NCI-H128 (cell line): ENCODE results near the gene PIP5KL1.

Source experiments
- DNase-seq: peaks from one replicate; lab custom pipeline; 2025; ENCODE audit not compliant: unreplicated experiment; lab: John Stamatoyannopoulos, UW

The PIP5KL1 gene

DNA sequence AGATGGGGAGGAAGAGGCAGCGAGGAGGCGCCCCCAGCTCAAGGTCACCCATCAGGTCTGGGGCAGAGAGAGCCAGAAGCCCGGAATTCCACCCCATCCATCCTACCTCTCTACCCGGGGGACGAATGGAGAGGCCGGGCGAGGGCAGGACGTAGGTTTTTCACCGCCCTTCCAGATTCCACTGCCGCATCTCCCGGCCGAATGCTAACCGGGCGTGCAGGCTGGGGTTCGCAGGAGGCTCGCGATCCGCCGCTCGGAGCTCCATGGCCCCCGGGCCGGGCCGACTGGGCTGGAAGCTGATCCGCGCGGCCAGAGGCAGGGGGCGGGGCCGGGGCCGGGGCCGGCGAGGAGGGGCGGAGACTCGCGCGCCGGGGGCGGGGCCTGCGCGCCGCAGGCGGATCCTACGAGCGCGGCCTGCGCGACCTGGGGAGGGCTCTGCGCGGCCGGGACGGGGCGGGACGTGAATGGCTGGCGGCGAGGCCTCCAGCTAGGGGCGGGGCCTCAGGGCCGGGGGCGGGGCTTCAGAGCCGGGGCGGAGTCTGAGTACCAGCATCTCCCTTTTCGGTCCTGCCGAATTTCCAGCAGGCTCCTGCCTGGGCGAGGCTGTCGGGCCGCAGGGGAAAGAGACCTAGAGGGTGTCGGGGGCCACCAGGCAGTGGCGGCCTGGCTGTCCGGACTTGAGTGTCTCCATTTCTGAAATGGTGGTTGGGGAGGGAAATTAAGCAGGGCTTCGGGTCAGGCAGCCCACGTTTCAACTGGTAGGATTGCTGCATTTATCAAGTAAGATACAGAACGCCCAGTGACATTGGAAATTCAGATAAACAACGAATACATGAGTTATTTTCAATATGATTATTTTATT is 13.6 kb downstream of the PIP5KL1 start, which contains the start of gene ST6GALNAC4:
TSS of gene ST6GALNAC4 (minus strand) at position 322 of the 862 bp plus-strand sequence. CDS start 622 bp downstream, outside the sequence.
- peak; percentile 76 for DNase-seq

DNA sequence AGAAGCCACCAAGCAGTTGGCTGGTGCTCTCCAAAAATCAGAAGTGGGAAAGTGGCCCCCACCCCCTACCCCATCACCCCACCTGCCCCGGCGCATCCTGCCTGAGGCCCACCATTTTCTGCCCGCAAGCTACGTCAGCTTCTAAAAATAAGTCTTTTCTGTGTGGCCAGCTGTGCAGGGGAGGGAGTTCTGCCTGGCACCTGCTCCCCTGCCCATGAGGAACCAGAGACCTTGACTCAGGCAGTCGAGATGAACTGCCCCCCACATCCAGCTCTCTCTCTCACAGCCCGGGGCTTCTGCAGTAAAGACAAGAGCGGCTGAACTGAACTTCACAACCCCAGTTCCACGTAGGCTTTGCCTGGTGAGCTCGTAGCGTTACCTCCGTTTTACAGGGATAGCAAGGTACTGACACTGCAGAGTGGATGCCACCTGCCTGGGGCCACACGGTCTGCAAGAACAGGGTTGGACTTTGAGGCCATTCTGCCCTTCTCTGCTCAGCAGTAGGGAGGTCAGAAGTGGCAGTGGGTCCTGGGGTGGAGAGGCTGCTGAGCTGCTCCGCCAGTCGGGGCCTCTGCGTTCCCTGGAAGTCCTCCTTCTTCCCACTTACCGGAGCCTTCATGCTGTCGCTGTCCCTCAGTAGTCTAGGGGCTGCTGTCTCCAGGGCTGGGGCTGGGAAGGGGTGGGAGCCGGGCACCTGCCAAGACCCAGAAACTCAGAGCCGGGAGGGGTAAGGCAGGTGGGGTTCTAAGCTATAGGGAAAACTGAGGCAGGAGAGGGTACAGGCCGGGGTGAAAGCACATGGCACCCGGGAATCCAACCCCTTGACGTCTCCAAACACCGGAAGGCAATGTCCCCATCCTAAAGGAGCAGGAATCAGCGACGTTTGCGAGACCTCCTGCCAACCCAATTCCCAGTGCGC is 14.5 kb downstream of the PIP5KL1 start:
- no peak for DNase-seq

DNA sequence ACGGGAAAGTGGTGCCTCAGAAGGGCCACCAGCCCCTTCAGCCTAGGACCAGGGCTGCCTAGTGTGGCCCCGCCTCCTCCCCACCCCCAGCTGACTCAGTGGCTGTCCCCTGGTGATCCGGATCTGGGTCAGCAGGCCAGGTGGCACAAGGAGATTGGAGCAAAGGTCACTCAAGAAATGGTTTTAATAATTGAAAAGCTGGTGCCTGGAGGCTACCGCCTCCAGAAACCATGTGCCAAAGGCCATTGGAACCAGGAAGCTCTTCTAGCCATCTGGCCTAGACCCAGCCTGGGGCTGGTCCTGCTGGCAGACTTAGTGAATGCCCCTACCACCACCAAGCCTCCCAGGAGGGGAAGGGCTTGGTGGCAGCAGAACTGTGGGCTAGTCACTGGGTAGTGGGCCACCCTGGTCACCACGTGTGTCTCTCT is 15.2 kb downstream of the PIP5KL1 start:
- DNase-seq: no peak

DNA sequence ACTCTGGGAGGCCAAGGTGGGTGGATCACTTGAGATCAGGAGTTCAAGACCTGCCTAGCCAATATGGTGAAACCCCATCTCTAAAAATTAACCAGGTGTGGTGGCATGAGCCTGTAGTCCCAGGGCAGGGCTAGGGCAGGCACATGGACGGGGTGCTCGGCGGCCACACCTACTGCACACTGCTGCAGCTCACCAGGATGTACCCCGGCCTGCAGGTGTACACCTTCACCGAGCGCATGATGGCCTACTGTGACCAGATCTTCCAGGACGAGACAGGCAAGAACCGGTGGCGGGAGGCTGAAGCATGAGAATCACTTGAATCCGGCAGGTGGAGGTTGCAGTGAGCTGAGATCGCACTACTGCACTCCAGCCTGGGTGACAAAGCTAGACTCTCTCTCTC is 16.9 kb downstream of the PIP5KL1 start:
- no peak for DNase-seq

DNA sequence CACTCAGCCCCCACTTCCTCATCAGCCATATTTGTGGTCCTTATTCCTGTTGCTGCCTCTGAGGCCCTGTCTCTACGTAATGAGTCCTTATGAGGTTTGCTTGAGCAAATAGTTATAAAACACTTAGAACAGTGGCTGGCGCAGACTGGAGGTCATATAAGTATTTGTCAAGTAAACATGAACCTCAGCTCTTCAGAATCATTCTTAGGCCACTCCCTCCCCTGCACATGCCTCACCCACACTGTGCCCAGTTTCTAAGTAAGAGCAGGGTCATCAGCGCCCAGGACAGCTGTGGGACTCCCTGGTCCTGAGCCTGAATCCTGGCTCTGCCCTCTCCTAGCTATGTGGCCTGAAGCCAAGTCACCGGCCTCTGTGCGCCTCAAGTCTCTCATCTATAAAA is 17.7 kb downstream of the PIP5KL1 start:
- no peak for DNase-seq

DNA sequence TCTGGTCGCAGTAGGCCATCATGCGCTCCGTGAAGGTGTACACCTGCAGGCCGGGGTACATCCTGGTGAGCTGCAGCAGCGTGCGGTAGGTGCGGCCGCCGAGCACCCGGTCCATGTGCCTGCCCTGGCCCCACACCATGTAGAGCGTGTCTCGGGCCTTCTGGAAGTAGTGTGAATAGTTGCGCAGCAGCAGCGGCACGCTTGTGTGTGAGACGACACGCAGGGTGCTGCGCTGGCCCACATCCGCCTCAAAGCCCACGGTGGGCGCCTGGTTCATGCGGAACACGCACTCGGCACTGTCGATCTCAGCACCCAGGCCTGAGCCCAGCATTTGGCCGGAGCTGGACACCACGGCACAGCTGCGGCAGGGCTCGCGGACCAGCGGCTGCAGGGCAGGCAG is 18.3 kb downstream of the PIP5KL1 start:
- no peak for DNase-seq

DNA sequence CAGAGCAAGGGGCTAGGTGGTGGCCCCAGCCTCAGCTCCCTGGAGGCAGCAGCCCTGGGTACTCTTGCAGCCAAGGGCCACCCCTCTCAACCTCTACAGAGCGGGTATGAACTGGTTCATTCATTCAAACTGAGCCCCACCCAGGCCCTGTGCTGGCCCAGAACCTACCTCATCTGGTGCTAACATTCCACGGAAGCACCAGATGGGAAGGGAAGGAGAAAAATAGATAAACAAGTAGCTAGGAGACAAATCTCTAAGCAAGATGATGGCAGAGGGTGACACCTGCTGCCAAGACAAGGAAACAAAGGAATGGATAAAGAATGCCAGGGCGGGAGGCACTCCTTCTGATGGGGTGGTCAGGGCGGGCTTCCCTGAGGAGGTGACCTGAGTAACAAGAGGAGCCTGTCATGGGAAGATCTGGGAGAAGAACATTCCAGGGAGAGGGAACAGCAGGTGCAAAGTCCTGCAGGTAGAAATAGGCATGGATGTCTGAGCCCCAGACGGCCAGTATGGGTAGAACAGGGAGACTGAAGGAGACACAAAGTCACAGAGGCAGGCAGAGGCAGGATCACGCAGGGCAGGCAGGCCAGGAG is 19.9 kb downstream of the PIP5KL1 start:
- DNase-seq: no peak

DNA sequence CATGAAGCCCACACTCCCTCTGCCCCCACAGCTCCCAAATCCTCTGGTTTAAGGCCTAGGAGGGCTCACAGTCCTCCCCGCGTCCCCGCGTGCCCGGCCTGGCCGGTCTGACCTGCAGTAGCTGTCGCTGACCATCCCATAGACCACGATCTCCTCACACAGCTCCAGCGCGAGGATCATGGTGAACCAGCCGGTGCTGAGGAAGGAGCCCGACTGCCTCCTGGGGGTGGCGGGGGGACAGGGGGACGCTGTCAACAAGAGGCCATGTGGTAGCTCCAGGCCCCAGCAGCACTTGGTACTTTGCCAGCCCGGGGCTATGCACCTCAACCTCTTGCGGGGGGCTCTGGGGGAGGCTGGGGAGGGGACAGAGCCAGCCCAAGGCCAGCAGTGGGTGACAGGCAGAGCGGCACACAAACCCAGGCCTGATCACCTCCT is 20.7 kb downstream of the PIP5KL1 start:
- DNase-seq: no peak

DNA sequence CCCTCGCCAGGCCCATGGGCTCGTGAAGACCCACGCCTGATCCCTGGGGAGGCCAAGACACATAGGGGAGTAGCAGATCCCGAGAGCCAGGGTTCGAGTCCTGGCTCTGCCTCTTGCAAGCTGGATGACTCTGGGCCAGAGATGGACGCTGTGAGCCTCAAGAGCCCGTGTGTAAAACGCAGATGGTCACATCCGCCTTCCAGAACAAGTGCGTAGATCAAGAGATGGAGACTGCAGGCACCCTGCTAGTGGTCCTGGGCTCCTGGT is 22.0 kb downstream of the PIP5KL1 start:
- no peak for DNase-seq

DNA sequence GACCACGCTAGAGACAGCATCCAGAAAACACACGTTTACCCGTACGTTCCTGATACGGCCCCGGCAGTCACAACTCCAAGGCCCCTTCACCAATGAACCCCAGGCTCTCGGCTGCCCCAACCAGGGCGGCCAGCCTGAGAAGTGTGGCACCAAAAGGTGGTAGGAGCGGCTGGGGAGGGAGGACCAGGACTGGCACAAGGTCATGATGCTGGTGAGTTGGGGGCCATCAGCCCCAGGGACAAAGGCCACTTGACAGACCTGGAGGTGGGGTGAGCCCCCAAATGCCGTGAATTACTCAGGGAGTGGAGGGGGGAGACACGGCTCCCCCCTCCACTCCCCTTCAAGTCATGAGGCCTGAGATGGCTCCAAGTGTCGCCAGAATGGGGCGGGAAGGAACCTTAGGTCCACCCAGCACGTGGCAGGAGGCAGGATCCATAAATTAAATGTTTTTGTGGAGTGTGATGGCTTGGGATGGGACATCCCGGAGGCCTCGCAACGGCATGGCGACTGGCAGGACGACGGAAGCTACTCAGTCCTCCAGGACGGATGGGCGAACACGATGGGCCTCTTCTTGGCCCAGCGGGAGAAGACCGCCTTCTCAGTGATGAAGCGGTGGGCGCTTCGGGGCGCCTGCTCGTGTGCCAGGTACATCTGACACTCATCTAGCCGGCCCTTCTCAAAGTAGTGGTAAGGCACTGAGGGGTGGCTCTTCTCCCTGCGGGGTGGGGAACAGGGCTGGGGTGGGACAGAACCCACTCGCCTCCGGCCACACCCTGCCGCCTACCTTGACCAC is 22.5 kb downstream of the PIP5KL1 start:
- no peak for DNase-seq

DNA sequence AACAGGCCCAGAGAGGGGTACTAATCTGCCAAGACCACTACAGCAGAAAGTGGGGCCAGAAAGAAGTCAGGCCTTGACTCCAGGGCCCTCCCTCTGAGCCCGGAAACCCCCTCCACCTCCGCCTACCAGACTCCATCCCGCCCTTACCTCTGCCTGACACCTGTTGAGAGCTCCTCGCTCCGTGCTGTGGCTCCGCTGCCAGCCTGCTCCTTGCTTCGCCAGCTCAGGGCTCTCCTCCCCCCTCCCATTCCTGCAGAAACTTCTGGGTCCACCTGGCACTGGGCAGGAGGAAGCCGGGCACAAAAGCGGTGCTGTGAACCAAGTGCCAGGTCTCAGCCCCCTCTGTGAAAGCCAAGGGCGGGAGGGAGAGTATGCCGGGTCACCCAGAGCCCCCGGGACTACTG is 24.8 kb downstream of the PIP5KL1 start:
- no peak for DNase-seq

DNA sequence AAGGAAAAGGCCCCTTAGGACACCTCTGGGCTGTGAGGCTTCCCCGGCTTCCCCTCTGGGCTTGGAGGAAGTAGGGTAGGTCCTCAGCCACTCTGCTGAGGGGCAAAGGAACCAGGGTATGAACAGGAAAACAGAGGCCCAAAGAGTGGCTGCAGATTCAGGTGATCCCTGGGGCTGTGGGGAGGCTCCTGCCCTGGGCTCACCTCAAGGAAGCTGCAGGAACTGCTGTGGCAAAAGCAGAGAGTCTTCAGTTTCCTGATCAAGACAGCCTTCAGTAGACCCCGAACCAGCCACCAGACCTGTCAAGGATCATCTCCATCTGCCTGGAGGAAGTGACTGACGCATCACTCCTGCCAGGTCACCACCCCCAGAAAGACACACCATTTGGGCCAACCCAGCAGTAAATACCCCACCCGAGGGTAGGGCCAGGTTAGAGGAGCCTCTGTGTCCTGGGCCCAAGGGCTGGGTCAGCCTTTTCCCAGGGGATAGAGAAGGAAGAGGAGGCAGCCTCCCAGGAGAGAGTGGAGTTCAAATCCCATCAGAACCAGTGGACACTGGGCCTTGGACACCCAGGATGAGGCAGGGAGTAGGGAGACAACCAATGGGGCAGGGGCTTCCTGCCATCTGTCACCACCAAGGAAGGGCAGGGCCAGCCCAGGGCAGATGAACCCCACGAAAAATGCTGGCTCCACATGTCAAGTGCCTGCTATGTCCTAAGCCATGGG is 25.4 kb downstream of the PIP5KL1 start:
- no peak for DNase-seq

DNA sequence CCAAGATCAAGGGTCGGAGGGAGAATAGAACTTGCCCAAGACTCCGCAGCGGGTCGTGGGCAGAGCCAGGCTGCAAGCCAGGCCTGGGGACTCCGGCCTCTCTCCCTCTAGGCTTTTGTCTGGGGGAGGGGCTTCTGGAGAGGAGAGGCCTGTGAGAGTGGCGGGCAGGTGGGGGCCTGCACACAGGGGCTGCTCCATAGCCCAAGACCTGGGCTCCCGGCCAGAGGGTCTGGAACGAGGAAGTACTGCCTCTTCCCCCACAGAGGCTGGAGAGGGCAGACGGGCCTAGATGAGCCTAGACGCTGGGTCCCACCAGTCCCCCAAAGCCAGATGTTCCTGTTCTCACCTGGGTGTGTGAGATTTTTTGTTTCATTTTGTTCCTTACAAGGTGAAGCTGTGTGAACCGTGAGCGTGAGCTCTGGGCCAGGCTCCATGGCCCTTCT is 26.0 kb downstream of the PIP5KL1 start:
- no peak for DNase-seq

DNA sequence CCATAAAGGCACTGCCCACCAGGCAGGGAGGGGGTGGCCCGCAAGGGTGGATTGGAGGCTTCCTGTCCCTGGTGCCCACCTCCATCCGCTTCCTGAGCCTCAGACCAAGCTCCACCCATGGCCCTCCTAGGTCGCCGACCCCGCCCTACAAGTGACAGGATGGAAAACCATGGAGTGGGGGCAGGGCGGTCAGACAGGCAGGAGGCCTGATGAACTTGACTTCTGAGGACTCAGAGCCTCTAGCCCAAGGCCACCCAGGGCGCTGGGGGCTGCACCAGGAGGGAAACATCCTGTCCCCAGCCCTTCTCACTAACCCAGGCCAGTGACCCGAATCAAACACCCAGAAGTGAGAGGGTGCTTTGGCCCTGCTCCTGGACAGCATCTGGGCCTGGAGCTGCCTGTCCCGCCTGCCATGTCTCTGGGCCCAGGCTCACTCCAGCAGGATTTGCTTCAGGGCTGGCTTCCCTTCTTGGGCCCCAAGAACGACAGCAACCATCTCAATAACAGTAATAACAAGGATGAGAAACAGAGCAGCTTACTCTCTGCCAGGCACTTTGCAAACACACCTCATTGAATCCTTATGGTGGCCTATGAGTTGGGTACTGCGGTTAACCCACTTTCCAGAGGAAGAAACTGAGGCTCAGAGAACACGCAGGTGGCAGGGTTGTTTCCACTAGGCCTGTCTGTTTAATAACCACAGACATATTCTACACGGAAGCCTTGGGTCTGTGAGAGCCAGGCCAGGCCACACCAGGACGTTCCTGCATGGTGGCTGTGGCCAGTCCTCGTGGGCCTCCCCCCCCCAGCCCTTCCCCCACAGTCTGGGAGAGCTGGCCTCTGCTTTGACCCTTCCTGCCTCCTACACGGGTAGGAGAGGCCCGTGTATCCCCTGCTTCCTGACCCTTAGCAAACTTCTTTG is 26.8 kb downstream of the PIP5KL1 start:
- DNase-seq: no peak

DNA sequence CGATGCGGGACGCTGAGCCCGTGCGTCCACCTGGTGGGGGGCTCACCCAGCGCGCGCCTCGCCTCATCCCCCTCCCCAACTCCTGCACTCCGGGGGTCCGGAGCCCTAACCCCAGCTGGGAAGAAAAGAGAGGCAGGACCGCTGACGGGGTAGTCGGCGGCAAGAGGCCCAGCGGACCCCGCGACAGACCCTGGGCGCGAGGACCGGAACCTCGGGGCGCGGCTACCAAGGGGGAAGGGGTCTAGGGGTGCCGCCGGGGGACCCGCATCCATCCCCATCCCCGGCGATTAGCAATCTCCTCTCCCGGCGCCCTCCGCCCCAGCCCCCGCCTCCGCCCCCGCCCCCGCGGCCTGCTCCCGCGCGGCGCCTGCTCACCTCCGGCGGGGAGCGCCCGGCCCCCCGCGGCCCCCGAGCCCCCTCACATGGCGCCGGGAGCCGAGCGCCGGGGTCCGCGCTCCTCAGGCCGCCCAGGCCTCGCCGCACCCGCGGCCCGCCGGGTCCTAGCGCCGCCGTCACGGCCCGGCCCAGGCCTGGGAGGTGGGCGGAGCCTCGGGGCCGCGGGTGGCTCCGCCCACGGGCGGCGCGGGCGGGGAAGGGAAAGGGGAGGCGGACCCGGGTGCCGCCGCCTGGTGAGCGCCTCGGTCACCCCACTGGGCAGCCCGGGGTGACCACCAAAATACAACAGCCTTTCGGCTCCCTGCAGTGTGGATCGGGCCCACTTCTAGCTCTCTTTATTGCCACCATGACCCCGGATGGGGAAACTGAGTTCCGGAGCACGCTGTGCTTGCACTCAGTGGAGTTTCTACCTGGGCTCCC is 31.2 kb downstream of the PIP5KL1 start, which contains the start of gene ST6GALNAC6:
TSS of gene ST6GALNAC6 (minus strand) at position 476 of the 816 bp plus-strand sequence. CDS start 1,622 bp downstream, outside the sequence.
- peak; percentile 25 for DNase-seq

DNA sequence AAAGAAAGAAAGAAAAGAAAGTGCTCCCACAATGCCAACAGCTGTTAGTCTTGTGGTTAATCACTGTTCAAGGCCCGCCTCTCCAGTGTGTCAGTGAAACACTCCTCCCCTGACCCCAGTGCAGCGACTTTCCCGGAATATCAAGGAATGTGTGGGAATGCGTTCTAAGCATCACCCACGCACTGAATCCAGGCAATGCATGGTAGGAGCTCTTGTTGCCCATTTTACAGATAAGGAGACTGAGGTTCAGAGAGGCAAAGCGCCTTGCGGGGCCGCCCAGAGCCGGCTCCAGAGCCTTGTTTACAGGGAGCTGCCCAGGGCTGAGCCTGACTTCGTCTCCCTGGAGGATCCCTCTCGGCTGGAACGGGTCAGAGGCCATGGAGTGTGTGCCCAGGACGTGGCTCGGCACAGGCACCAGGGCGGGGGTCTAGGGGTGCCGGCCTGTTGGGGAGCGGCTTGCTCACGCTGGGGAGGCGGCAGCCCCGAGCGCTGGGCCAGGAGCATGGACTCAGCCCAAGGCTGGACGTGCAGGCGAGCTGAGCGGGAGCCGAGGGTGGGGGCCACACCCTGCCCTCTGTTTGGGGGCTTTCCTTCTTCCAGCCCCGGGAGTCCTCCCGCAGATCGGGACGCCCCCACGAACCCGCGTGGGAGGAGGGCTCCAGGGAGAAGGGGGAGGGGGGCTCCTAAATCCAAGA is 32.0 kb downstream of the PIP5KL1 start:
- DNase-seq: no peak

DNA sequence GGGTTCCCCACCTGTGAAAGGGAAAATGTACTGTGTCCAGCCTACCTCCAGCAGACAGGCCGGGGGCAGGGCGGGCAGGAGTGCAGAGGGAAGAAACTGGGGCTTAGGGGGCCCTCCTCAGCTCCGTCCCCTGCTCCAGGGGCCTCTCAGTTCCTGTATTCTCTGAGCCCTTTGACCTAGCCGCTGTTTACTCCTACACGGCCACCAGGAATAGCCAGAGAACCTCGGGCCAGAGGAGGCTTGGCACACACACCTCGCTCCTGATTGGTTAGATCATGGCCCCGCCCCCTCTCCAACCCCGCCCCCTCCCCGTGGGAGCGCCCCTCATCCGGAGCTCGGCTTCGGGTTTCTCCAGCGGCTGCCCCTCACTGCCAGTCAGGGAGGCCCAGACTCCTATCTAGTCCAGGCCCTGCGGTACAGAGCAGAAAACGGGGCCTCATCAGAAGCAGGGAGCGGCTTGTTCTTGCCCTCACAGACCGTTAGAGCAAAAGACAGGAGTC is 33.3 kb downstream of the PIP5KL1 start:
- DNase-seq: no peak
